ENCODE results near the gene RIPOR1. TPM values are rescaled to one million over a fixed set of nuclear protein-coding genes. Genes with fewer than 3 reads are reported as not detected.

RIPOR1 gene
- total RNA-seq, 4 donors from 2014 or later, result 20.6 to 41.5 (median 28.3) TPM

GRCh38 chr16:67541391-67542263 lies 13.0 kb downstream of the RIPOR1 start:
- TF ChIP-seq, protein P1, sequence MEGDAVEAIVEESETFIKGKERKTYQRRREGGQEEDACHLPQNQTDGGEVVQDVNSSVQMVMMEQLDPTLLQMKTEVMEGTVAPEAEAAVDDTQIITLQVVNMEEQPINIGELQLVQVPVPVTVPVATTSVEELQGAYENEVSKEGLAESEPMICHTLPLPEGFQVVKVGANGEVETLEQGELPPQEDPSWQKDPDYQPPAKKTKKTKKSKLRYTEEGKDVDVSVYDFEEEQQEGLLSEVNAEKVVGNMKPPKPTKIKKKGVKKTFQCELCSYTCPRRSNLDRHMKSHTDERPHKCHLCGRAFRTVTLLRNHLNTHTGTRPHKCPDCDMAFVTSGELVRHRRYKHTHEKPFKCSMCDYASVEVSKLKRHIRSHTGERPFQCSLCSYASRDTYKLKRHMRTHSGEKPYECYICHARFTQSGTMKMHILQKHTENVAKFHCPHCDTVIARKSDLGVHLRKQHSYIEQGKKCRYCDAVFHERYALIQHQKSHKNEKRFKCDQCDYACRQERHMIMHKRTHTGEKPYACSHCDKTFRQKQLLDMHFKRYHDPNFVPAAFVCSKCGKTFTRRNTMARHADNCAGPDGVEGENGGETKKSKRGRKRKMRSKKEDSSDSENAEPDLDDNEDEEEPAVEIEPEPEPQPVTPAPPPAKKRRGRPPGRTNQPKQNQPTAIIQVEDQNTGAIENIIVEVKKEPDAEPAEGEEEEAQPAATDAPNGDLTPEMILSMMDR (IDR thresholded peaks at IDR 0.05), result no peak
- TF ChIP-seq EP300 (IDR thresholded peaks at IDR 0.05) (no peak), POLR2A (IDR thresholded peaks at IDR 0.05) (no peak), POLR2AphosphoS5 (IDR thresholded peaks at IDR 0.05) (no peak)
- WGBS, result 90% methylated on average over 4 of the region's 14 CpGs
- Histone ChIP-seq H3K27me3 (no peaks in the 10 kb centered on the region), H3K4me1 (peaks cover 78% of the 10 kb centered on the region), H3K27ac (peak overlapping the region; percentile 29), H3K9me3 (no peaks in the 10 kb centered on the region), H3K36me3 (peaks cover 72% of the 10 kb centered on the region), H3K4me3 (no peak overlapping the region)
- no peak for DNase-seq (ENCODE audit: low spot score in 2 of 2)

DNA sequence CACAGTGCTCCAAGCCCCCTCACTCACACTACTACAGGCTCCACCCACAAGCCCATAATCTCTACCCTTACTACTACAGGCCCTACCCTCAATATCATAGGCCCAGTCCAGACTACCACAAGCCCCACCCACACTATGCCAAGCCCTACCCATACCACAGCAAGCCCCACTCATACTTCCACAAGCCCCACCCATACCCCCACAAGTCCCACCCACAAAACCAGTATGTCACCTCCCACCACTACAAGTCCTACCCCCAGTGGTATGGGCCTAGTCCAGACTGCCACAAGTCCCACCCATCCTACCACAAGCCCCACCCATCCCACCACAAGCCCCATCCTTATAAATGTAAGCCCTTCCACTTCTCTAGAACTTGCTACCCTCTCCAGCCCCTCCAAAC lies 13.8 kb downstream of the RIPOR1 start:
- Histone ChIP-seq H3K27me3 (no peaks in the 10 kb centered on the region), H3K4me3 (no peak overlapping the region), H3K4me1 (peaks cover 80% of the 10 kb centered on the region), H3K9me3 (no peaks in the 10 kb centered on the region), H3K36me3 (peaks cover 75% of the 10 kb centered on the region), H3K27ac (peak overlapping the region; percentile 29)
- DNase-seq (ENCODE audit: low spot score in 2 of 2), result peak in 1 of 2 donors; percentile 74
- TF ChIP-seq POLR2A (IDR thresholded peaks at IDR 0.05) (no peak), POLR2AphosphoS5 (IDR thresholded peaks at IDR 0.05) (no peak), EP300 (IDR thresholded peaks at IDR 0.05) (no peak)
- TF ChIP-seq, protein P1 (IDR thresholded peaks at IDR 0.05), result no peak

DNA sequence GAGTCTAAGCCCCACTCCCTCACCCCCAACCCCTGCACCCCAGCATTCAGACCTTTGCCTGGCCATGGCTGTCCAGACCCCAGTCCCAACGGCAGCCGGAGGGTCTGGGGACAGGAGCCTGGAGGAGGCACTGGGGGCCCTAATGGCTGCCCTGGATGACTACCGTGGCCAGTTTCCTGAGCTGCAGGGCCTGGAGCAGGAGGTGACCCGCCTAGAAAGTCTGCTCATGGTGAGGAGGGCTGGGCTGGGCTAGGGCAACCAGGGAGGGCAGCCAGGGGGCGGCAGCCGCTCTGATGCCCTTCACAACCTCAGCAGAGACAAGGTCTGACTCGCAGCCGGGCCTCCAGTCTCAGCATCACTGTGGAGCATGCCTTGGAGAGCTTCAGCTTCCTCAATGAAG lies 14.4 kb downstream of the RIPOR1 start:
- no peaks in the 10 kb centered on the region for H3K9me3 ChIP-seq
- DNase-seq (ENCODE audit: low spot score in 2 of 2), result no peak
- peaks cover 75% of the 10 kb centered on the region for H3K36me3 ChIP-seq
- TF ChIP-seq EP300 (IDR thresholded peaks at IDR 0.05) (no peak), POLR2A (IDR thresholded peaks at IDR 0.05) (no peak)
- TF ChIP-seq, protein P1 (IDR thresholded peaks at IDR 0.05), result no peak
- no peak overlapping the region for H3K27ac ChIP-seq
- 85% methylated on average over 8 of the region's 8 CpGs for WGBS
- H3K4me3 ChIP-seq, result no peak overlapping the region
- H3K4me1 ChIP-seq, result peaks cover 80% of the 10 kb centered on the region
- no peaks in the 10 kb centered on the region for H3K27me3 ChIP-seq

DNA sequence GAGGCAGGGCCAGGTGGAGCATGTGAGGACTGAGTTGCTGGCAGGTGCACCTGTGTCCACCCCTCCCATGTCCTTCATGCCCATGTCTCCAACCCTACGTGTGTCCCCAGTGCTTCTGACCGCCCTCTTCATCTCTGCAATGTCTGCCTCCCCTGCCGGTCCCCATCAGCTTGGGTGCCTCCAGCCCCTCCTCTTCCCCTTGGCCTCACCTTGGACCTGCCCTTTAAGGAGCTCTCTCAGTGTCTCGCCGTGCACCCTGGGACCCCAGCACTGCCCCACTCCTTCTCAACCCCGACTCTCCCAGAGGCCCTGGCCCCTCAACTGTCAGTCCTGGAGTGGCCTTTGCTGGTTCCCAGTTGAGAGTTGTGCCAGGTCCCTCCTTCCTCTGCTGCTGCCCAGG lies 15.0 kb downstream of the RIPOR1 start:
- TF ChIP-seq, protein P1 (IDR thresholded peaks at IDR 0.05), result no peak
- TF ChIP-seq EP300 (IDR thresholded peaks at IDR 0.05) (no peak), POLR2A (IDR thresholded peaks at IDR 0.05) (no peak), POLR2AphosphoS5 (IDR thresholded peaks at IDR 0.05) (no peak)
- Histone ChIP-seq H3K27ac (no peak overlapping the region), H3K4me1 (peaks cover 76% of the 10 kb centered on the region), H3K4me3 (no peak overlapping the region), H3K9me3 (no peaks in the 10 kb centered on the region), H3K27me3 (no peaks in the 10 kb centered on the region), H3K36me3 (peaks cover 75% of the 10 kb centered on the region)
- no peak for DNase-seq (ENCODE audit: low spot score in 2 of 2)
- 78% methylated on average over 6 of the region's 6 CpGs for WGBS

DNA sequence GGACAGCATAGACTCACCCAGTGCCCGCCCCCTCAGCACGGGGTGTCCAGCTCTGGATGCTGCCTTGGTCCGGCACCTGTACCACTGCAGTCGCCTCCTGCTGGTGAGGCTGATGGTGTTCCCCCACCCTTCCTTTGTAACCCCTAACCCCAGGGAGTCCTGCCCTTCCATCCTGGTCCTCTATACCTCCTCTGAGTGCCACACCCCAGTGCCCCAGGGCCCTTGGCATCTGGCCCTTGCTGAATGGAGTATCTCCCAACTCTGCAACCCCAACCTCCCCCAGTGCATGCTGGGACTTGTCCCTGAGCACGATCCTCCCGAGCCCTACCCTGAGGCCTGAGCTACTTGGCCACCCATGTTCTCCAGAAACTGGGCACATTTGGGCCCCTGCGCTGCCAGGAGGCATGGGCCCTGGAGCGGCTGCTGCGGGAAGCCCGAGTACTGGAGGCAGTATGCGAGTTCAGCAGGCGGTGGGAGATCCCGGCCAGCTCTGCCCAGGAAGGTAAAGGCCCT lies 15.8 kb downstream of the RIPOR1 start:
- Histone ChIP-seq H3K9me3 (no peaks in the 10 kb centered on the region), H3K4me3 (peak overlapping the region; percentile 10), H3K27me3 (no peaks in the 10 kb centered on the region), H3K4me1 (peaks cover 68% of the 10 kb centered on the region), H3K27ac (no peak overlapping the region), H3K36me3 (peaks cover 77% of the 10 kb centered on the region)
- no peak for DNase-seq (ENCODE audit: low spot score in 2 of 2)
- TF ChIP-seq POLR2AphosphoS5 (IDR thresholded peaks at IDR 0.05) (peak in 1 of 3 donors; percentile 44), POLR2A (IDR thresholded peaks at IDR 0.05) (no peak)
- WGBS, result 20% methylated on average over 1 of the region's 13 CpGs

Data from suprapubic skin (tissue), 4 donors.